ENCODE data around the gene NISCH.

GRCh38 chr3:52443268-52443610 lies 12.2 kb upstream of the NISCH start:
- TF ChIP-seq CTCF (IDR thresholded peaks at IDR 0.05) (no peak), EZH2 (IDR thresholded peaks at IDR 0.05; ENCODE audit: borderline replicate concordance, insufficient read depth, low read depth, low read length, poor library complexity, severe bottlenecking) (no peak)
